ENCODE data around the gene TFF2.

DNA sequence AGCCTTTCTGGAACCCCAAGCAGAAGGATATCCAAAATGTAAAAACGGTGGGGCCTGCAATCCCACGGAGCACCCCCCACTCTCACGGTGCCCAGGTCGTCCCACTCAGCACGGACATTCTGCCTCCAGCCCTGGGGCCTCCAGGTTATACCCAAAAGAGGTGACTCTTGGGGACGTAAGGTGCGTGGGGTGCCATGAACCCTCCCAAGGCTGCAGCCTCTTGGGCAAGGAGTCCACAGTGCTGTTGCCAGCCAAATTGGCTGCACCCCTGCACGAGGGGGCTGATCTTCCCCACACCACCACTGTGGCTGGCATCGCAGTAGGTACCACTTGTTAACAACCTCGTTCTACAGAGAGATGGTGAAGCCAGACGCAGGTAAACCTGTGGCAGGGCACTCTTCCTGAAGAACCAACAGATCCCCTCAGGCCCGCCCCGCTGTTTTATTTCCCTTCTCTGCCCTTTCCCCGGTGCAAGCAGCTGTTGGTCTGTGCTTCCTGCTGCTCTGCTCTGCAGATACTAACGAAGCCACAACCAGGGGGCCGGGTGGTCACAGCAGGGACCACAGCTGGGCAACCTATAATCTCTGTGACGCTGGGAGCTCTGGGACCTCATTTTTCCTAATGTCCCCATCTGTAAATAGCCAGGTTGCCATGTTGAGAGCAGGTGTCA is 44.3 kb downstream of the TFF2 start:
- TF ChIP-seq CTCF (conservative IDR thresholded peaks at IDR 0.05; ENCODE audit: low read length) (no peak), EZH2phosphoT487 (IDR thresholded peaks at IDR 0.05; ENCODE audit: borderline replicate concordance) (no peak)

Measured in Loucy (cell line).